Osteocyte (in vitro differentiated cells): ENCODE results near the gene CYP1A2. TPM values are rescaled to one million over a fixed set of nuclear protein-coding genes. Genes with fewer than 3 reads are reported as not detected.
"Not testable (repeated sequence)": the region's sequence is repeated elsewhere in the genome, so short reads cannot be mapped to it uniquely, and the experiment has no call there.

Source experiments
- DNase-seq: peaks from one replicate; pipeline ENCODE4 v3.0.0; 2021; ENCODE audit warnings: mixed read lengths; ENCODE audit not compliant: unreplicated experiment; ENCODE audit errors: extremely low spot score
- H3K27ac Mint-ChIP-seq: one replicate; pipeline ENCODE4 v1.8.0; 2021; ENCODE audit warnings: mild to moderate bottlenecking, mixed read lengths; ENCODE audit not compliant: unreplicated experiment
- H3K27me3 Mint-ChIP-seq: one replicate; pipeline ENCODE4 v1.8.0; 2021; ENCODE audit warnings: mixed read lengths; ENCODE audit not compliant: unreplicated experiment
- H3K36me3 Mint-ChIP-seq: one replicate; pipeline ENCODE4 v1.8.0; 2021; ENCODE audit warnings: mixed read lengths; ENCODE audit not compliant: unreplicated experiment
- H3K4me1 Mint-ChIP-seq: one replicate; pipeline ENCODE4 v1.8.0; 2021; ENCODE audit warnings: mixed read lengths; ENCODE audit not compliant: unreplicated experiment
- H3K4me3 Mint-ChIP-seq: one replicate; pipeline ENCODE4 v1.8.0; 2021; ENCODE audit warnings: mild to moderate bottlenecking, moderate library complexity, mixed read lengths; ENCODE audit not compliant: unreplicated experiment
- H3K9me3 Mint-ChIP-seq: one replicate; pipeline ENCODE4 v1.8.0; 2021; ENCODE audit warnings: mixed read lengths; ENCODE audit not compliant: unreplicated experiment
- total RNA-seq: library from RNA; stranded (reverse); gene quantifications from 2 replicates; pipeline ENCODE4 v1.2.1, GENCODE V29; 2021
- TF ChIP-seq, protein P1 (sequence below): fragments of 200-600 bp; sonication (generic); IDR thresholded peaks from 2 replicates; pipeline ENCODE4 v1.5.0; 2021; ENCODE audit warnings: antibody characterized with exemption, mild to moderate bottlenecking, moderate library complexity

The CYP1A2 gene
- total RNA-seq, 1 donor from 2014 or later: not detected

DNA sequence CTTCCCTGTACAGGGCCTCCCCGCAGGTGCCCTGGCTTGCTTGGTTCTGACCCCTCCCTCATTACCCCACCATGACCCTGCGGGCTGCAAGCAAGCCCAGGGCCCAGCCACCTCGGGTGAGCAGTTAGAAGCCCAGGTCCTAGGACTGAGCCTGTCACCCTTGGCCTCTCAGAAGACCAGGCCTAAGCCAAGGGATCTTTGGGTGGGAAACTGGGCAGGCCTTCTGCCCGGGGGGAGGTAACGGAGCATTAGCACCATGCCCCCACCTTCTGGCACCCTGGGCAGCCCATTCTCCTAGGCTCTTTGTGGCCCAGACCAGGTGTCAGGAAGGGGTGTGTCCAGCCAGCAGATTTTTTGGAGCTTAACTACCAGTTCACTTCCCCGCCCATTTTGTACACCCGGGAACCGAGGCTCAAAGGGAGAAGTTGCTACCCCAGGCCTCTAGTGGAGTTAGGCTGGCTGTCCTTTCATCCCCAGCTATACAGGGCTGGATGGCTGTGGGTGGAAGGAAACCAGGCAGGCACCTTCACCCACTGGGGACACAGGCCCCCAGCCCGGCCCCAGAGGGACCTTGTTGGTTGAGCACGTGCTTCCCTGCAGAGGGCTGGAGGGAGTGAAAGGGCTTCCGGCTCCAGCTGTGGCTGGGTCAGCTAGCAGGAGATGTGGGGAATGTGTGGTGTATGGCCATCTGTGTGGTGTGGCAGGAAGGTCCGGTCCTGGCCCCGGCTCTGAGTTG, 34.6 kb downstream of the CYP1A2 start:
- Mint-ChIP-seq H3K27ac (peak overlapping the region; percentile 79), H3K9me3 (no peaks in the 10 kb centered on the region), H3K27me3 (no peaks in the 10 kb centered on the region), H3K4me1 (peaks cover 60% of the 10 kb centered on the region), H3K4me3 (peak overlapping the region; percentile 81), H3K36me3 (no peaks in the 10 kb centered on the region)
- TF ChIP-seq, protein P1, sequence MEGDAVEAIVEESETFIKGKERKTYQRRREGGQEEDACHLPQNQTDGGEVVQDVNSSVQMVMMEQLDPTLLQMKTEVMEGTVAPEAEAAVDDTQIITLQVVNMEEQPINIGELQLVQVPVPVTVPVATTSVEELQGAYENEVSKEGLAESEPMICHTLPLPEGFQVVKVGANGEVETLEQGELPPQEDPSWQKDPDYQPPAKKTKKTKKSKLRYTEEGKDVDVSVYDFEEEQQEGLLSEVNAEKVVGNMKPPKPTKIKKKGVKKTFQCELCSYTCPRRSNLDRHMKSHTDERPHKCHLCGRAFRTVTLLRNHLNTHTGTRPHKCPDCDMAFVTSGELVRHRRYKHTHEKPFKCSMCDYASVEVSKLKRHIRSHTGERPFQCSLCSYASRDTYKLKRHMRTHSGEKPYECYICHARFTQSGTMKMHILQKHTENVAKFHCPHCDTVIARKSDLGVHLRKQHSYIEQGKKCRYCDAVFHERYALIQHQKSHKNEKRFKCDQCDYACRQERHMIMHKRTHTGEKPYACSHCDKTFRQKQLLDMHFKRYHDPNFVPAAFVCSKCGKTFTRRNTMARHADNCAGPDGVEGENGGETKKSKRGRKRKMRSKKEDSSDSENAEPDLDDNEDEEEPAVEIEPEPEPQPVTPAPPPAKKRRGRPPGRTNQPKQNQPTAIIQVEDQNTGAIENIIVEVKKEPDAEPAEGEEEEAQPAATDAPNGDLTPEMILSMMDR: no peak
- DNase-seq: no peak

DNA sequence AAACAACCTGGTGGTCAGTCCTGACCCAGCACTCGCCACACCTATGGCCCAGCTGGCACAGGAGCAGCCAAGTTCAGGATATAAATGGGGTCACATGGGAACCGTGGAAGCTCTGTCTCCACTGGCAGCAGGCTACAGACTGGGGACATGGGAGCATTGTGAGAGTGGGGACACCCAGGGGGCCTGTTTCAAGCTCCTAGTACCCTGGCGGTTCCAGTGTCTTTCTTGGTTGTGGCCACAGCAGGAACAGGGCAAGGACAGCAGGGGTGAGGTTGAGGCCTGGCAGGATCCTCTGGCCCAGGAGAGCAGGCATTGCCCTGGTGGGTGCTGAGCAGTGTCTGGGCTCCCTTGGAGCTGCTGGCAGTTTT, 35.1 kb downstream of the CYP1A2 start:
- no peak for DNase-seq
- Mint-ChIP-seq H3K27ac (peak overlapping the region; percentile 79), H3K27me3 (no peaks in the 10 kb centered on the region), H3K36me3 (no peaks in the 10 kb centered on the region), H3K4me1 (peaks cover 62% of the 10 kb centered on the region), H3K4me3 (peak overlapping the region; percentile 81), H3K9me3 (no peaks in the 10 kb centered on the region)
- TF ChIP-seq, protein P1: no peak

DNA sequence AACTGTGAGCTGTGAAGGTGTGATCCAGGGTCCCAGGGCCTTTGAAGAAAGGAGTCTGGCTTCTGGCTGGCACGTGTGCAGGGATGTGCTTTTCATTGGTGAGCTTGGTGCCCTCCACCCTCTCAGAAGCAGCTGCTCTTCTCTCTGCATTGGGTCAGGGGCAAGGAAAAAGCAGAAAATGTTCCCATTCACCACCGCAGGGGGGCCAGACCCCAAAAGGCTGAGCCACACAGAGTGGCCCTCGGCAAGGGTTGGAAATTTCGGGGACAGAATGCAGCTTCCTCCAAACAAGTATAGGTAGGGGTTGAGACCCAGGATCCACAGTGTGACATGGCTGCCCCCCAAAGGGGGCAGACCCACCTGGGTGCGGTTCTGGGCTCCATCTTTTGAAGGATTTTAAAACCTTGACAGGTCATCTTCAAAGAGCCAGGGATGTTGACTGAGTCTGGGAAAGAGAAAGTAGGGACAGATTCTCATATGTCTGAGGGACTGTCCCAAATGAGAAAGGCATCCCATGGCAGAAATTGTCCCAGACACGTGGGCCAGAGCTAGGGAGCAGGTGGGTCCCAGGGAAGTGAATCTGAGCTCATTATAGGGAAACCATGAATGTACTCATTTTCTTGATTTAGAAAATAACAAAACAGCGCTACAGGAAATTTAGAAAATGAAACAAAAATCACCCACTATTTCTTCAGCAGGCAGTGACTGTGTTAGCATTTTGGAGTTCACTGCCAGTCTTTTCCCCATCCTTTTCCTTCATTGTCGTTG, 36.0 kb downstream of the CYP1A2 start:
- Mint-ChIP-seq H3K4me3 (no peak overlapping the region), H3K27ac (peak overlapping the region; percentile 29), H3K27me3 (no peaks in the 10 kb centered on the region), H3K9me3 (no peaks in the 10 kb centered on the region), H3K4me1 (peaks cover 68% of the 10 kb centered on the region), H3K36me3 (no peaks in the 10 kb centered on the region)
- TF ChIP-seq, protein P1: no peak
- DNase-seq: no peak

DNA sequence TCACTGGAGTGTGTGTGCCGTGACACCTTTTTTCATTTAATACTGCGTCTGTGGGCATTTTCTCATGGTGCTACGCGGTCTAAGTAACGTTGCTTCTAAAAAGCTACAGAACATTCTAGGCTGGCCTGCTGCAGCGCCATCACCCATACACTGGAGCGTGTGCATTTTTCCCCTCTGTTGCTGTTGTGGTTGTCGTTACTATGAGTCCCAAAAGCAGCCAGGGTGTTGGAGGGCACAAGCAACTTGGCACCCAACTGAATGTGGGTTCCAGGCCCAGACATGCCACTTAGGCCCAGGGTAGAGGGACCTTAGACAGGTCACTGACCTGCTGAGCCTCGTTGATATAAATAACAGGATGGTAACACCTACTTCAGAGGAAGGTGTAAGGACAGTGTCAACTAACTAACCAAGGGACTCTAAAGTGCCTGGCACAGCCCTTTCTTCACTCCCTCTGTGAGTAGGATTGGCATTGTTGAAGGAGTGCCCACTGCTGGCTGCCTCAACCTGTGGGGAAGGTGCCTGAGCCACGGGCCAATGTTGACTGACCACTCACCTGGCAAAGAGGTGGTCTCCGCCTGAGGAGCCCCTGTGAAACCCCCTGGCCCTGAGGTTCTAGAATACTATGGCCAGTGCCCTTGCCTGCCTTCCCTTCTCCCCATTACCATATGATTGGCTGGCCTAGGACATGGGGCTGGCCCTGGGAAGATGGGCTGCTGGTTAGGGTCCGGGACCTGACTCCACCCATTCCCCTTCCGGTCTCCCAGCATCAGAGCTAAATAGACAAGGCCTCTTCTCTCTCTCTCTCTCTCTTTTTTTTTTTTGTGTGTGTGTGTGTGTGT, 36.8 kb downstream of the CYP1A2 start:
- TF ChIP-seq, protein P1: no peak
- H3K4me3 Mint-ChIP-seq: no peak overlapping the region
- H3K27me3 Mint-ChIP-seq: no peaks in the 10 kb centered on the region
- no peaks in the 10 kb centered on the region for H3K36me3 Mint-ChIP-seq
- no peaks in the 10 kb centered on the region for H3K9me3 Mint-ChIP-seq
- peaks cover 73% of the 10 kb centered on the region for H3K4me1 Mint-ChIP-seq
- DNase-seq: no peak
- H3K27ac Mint-ChIP-seq: peak overlapping the region; percentile 29

DNA sequence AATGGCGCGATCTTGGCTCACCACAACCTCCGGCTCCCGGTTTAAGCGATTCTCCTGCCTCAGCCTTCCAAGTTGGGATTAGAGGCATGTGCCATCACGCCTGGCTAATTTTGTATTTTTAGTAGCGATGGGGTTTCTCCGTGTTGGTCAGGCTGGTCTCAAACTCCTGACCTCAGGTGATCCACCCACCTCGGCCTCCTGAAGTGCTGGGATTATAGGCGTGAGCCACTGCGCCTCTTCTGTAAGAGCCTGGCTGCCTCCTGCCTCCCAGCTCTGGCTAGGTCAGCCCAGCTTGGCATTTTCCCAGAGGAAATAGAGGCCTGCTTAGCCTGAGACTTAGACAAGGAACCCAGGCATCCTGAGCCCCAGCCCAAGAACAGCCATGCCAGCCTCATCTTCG, 37.4 kb downstream of the CYP1A2 start:
- not testable (repeated sequence) for DNase-seq, H3K27me3 Mint-ChIP-seq, H3K9me3 Mint-ChIP-seq, H3K27ac Mint-ChIP-seq, H3K4me3 Mint-ChIP-seq, H3K36me3 Mint-ChIP-seq
- H3K4me1 Mint-ChIP-seq: peaks cover 76% of the 10 kb centered on the region
